ENCODE results near the gene CTAGE15.
"Not testable (repeated sequence)": the region's sequence is repeated elsewhere in the genome, so short reads cannot be mapped to it uniquely, and the experiment has no call there.

DNA sequence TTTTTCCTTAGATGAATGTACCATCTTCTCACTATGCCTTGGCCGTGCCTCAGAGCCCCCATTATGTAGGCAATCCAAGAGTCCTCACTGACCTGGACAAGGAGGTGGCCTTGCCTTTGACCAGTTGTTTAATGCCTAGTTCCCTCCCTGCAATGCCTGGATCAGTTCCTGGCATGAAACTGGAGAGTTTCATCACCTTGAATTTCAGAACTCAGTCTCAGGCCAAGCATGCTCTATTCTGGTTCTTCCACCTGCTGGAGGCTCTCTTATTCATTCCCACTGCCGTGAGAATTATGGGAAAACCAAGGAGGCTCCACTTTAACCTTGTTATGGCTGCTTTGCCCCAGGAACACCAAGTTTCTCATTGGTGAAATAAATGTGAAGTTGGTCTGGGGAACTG, 31.9 kb downstream of the CTAGE15 start:
- TF ChIP-seq, protein P1, sequence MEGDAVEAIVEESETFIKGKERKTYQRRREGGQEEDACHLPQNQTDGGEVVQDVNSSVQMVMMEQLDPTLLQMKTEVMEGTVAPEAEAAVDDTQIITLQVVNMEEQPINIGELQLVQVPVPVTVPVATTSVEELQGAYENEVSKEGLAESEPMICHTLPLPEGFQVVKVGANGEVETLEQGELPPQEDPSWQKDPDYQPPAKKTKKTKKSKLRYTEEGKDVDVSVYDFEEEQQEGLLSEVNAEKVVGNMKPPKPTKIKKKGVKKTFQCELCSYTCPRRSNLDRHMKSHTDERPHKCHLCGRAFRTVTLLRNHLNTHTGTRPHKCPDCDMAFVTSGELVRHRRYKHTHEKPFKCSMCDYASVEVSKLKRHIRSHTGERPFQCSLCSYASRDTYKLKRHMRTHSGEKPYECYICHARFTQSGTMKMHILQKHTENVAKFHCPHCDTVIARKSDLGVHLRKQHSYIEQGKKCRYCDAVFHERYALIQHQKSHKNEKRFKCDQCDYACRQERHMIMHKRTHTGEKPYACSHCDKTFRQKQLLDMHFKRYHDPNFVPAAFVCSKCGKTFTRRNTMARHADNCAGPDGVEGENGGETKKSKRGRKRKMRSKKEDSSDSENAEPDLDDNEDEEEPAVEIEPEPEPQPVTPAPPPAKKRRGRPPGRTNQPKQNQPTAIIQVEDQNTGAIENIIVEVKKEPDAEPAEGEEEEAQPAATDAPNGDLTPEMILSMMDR (IDR thresholded peaks at IDR 0.05) = not testable (repeated sequence)
- TF ChIP-seq POLR2A (IDR thresholded peaks at IDR 0.05) = not testable (repeated sequence)
